Measurements from ENCODE around the gene DOK5.

DOK5 gene

GRCh38 chr20:54650052-54650719, 174.8 kb downstream of the DOK5 start:
- no peak for DNase-seq

- no peak for DNase-seq
Observed at GRCh38 chr20:54651252-54651651, 175.9 kb downstream of the DOK5 start.

- DNase-seq, result no peak
Observed at GRCh38 chr20:54654450-54654849, 179.1 kb downstream of the DOK5 start.

DNA sequence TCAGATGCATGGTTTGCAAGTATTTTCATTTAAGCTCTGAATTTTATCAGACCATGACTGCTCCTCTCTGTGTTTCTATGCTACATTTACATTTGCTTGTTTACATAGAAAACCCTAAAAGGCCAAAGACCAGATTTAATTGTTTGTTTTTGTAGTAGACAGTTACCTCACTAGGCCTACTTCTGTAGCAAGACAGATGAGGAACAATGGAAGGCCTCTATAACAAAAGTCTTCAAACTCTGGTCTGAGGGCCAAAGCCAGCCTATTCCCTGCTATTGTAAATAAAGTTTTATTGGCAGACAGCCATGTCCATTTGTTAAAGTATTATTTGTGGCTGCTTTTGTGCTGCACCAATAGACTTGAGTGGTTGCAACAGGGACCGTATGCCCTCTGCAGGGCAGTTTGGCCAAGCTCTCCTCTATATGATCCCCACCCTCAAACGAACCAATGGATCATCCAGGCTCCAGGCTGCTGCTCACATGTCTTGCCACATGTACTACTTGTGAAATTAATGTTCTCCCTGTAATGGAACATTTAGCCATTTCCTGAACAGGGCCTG, 182.0 kb downstream of the DOK5 start:
- no peak for DNase-seq

GRCh38 chr20:54658525-54658924, 183.1 kb downstream of the DOK5 start:
- DNase-seq, result no peak

DNA sequence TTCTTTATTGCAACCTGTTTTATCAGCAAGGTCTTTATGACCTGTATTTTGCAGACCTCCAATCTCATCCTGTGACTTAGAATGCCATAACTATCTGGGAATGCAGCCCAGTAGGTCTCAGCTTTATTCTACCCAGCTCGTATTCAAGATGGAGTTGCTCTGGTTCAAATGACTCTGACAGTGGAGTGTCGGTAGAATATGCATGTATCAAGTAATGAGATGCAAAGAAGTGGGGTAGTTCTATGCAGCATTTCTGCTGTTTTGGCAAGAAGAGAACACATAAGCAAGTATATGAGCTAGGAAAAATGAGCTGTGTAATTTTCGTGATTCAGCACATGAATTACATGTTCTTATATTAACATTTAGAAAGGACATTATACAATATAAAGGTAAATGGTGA, 185.9 kb downstream of the DOK5 start:
- DNase-seq, result no peak

- DNase-seq, result no peak
Observed at GRCh38 chr20:54661880-54662465, 186.6 kb downstream of the DOK5 start.

GRCh38 chr20:54665812-54666211, 190.4 kb downstream of the DOK5 start:
- no peak for DNase-seq

GRCh38 chr20:54668271-54669039, 193.1 kb downstream of the DOK5 start:
- DNase-seq, result peak; percentile 19

DNA sequence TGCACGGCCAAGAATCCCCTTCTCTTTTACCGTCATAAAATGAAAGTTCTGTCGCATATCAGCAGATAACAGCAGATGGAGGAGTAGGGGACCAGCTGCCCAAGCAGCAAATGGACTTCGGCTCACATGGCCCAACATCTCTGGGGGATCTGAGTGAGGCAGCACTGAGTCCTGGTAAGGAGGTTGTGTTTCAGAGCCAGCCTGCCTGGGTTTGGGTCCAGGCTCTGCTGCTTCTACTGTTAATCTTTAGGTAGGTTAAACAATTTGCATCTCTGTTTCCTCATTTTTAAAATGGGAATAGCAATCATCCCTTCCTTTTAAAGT, 193.6 kb downstream of the DOK5 start:
- no peak for DNase-seq

- no peak for DNase-seq
Observed at GRCh38 chr20:54678253-54678652, 202.9 kb downstream of the DOK5 start.

DNA sequence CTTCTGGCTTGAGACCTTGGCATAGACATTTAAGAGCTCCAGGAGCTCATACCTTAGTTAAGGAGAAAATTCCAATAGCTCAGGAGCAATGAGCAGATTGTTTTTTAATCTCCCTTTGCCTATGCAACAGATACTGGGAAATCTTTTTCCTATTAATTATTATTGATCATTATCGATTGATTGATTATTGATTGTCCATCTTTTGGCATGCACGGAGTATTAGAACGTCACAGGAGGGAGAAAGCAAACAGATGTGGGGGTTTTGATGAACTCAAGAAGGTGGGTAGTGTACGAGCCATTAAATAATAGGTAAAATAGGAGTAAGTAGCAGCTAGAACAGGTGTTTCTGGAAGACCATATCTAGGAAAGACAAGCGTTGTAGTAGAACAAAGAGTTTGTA, 205.0 kb downstream of the DOK5 start:
- DNase-seq, result no peak

DNA sequence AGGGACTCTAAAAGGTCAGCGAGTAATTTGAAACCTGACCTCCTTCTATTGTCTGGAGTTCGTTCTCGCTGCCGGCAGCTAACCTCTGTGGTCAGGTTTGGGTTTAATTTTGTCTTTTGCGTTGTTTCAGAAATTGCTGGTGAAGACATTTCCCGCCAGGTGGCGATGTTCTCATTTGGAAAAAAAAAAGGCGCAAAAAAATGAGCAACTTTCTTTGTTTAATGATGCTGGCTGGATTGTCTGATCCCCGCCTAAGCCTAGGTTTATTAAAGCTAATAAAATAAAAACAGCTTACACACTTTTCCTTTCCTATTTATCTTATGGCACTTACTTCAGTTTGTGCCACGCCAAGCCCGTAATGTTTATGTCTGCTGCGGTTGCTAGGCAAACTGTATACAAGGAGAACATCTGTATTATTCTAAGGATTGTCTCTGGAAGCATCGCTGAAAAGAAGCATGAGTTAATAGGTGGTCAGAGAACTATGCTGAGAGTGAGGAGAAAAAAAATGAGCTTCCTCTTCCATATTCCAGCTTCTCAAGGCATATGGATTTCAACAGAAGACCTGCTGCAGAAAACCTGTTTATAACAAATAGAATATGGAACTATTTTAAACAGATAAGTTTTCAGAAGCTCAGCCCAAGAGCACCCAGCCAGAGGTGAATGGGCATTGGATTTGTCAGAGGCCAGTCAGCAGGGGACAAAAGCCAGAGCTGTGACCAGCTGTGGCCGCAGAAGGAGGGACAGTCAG, 205.7 kb downstream of the DOK5 start:
- peak; percentile 1 for DNase-seq

DNA sequence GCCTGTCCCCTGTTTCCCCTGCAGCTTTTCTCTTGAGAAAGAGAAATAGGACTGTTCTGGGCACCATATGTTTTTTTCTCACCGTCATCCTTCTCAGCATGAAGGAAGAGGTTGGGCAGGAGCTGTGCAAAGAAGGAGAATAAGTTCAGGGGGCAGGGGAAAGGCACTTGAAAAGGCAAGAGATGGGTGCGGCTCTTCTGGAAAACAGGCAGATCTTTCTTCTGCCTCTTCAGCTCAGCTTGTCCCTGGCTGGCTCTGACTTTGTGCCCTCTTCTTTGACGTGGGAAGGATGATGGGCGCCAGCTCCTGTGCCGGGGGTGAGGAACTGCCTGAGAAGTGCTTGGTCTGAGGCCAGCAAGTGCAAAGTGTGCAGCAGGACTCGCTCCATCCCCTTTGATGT, 206.5 kb downstream of the DOK5 start:
- DNase-seq, result no peak

- DNase-seq, result no peak
Observed at GRCh38 chr20:54688476-54688875, 213.1 kb downstream of the DOK5 start.

GRCh38 chr20:54690323-54690722, 214.9 kb downstream of the DOK5 start:
- no peak for DNase-seq

- no peak for DNase-seq
Observed at GRCh38 chr20:54691327-54691726, 215.9 kb downstream of the DOK5 start.

- no peak for DNase-seq
Observed at GRCh38 chr20:54692168-54692887, 216.9 kb downstream of the DOK5 start.

DNA sequence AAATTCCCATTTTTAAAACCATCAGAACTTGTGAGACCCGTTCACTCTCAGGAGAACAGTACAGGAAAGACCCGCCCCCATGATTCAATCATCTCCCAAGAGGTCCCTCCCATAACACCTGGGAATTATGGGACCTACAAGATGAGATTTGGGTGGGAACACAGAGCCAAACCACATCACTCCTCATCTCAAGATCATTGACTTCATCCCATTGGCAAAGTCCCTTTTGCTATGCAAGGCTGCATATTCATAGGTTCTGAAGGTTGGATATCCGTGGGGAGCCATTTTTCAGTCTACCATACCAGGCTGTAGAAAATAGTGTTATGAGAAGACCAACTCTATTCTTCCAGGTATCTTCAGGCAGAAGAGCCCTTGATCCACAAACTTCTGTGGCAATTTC, 219.1 kb downstream of the DOK5 start:
- DNase-seq, result no peak

GRCh38 chr20:54698373-54698772, 223.0 kb downstream of the DOK5 start:
- no peak for DNase-seq

Measured in kidney glomerular epithelial cell (primary cell).